DND-41 (cell line): ENCODE results near the gene MAPKAPK3.
A peak's percentile ranks its signal among the peaks of the same experiment; 100 is the strongest.

Experiments
- ATAC-seq: fragments of 200-7000 bp; cut with Tn5 transposase; 3 replicates; pipeline ENCODE4 v1.9.1; 2021; ENCODE audit warnings: low read depth; ENCODE audit not compliant: insufficient read depth
- DNase-seq: peaks from one replicate; pipeline ENCODE4 v3.0.0-alpha.2; 2020
- H2AFZ ChIP-seq: 2 replicates; pipeline ENCODE4 v1.6.0; 2012; ENCODE audit warnings: low read depth, low read length
- H3K27ac ChIP-seq: 2 replicates; pipeline ENCODE4 v1.5.1; 2012; ENCODE audit warnings: low read length, inconsistent platforms
- H3K27me3 ChIP-seq: fragments of 200-600 bp; sonication (generic); 2 replicates; pipeline ENCODE4 v1.6.0; 2012; ENCODE audit warnings: low read length, mild to moderate bottlenecking, inconsistent platforms; ENCODE audit not compliant: insufficient read depth, poor library complexity
- H3K36me3 ChIP-seq: 2 replicates; pipeline ENCODE4 v1.5.1; 2012; ENCODE audit warnings: low read length, inconsistent platforms; ENCODE audit not compliant: insufficient read depth
- H3K4me1 ChIP-seq: 2 replicates; pipeline ENCODE4 v1.5.1; 2012; ENCODE audit warnings: mild to moderate bottlenecking, low read length; ENCODE audit not compliant: insufficient read depth
- H3K4me2 ChIP-seq: 2 replicates; pipeline ENCODE4 v1.6.0; 2012; ENCODE audit warnings: mild to moderate bottlenecking, moderate library complexity, low read length, inconsistent platforms; ENCODE audit not compliant: insufficient read depth
- H3K4me3 ChIP-seq, 2 experiments: fragments of 200-600 bp in 1 of 2; shearing (Covaris generic) in 1 of 2; 2 replicates each; pipeline ENCODE4 v1.5.1; 2012 to 2016; ENCODE audit warnings: inconsistent platforms in 2 of 2, low read length in 2 of 2, mild to moderate bottlenecking in 2 of 2, low read depth in 1 of 2, moderate library complexity in 1 of 2
- H3K79me2 ChIP-seq: 2 replicates; pipeline ENCODE4 v1.6.0; 2012; ENCODE audit warnings: low read length, inconsistent platforms; ENCODE audit not compliant: insufficient read depth
- H3K9ac ChIP-seq: 2 replicates; pipeline ENCODE4 v1.6.0; 2012; ENCODE audit warnings: low read depth, mild to moderate bottlenecking, inconsistent platforms, low read length, moderate library complexity
- H3K9me3 ChIP-seq: 2 replicates; pipeline ENCODE4 v1.5.1; 2012; ENCODE audit warnings: low read length, moderate library complexity, mild to moderate bottlenecking, inconsistent platforms; ENCODE audit not compliant: insufficient read depth, severe bottlenecking
- H4K20me1 ChIP-seq: 2 replicates; pipeline ENCODE4 v1.6.0; 2012; ENCODE audit warnings: low read length; ENCODE audit not compliant: insufficient read depth
- EZH2 ChIP-seq: IDR thresholded peaks from 3 replicates; pipeline ENCODE4 v1.6.1; 2012; ENCODE audit warnings: borderline replicate concordance, low read depth, mild to moderate bottlenecking, moderate library complexity, low read length, inconsistent platforms; ENCODE audit not compliant: severe bottlenecking
- TF ChIP-seq, protein P1 (sequence below): IDR thresholded peaks from 2 replicates; pipeline ENCODE4 v1.5.1; 2012; ENCODE audit warnings: borderline replicate concordance, low read length, moderate library complexity, mild to moderate bottlenecking; ENCODE audit not compliant: poor library complexity, severe bottlenecking; ENCODE audit errors: extremely low read depth

MAPKAPK3 gene

DNA sequence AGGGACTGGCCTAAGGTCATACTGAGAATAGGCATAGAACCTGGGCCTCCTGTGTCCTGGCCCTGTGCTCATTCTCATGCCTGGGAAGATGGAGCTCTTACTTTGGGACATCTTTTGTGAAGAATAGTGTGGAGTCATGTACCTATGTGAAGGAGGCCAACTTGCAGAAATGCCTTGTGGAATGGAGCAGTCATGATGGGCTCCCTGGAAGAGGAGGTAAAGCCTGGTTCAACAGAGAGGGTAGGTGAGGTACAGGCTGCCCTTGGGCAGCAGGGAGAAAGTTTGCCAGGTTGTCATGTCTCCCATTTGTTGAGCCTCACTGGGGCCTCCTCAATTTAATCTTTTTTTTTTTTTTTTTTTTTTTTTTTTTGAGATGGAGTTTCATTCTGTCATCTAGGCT is 18.1 kb downstream of the MAPKAPK3 start:
- DNase-seq = no peak
- peaks cover 85% of the 10 kb centered on the region for H3K36me3 ChIP-seq
- no peaks in the 10 kb centered on the region for H3K9me3 ChIP-seq
- peaks cover 91% of the 10 kb centered on the region for H4K20me1 ChIP-seq
- no peak overlapping the region for H3K4me2 ChIP-seq
- peaks cover 47% of the 10 kb centered on the region for H3K4me1 ChIP-seq
- peaks cover 99% of the 10 kb centered on the region for H3K79me2 ChIP-seq
- H3K27ac ChIP-seq = peak overlapping the region; percentile 56
- TF ChIP-seq, protein P1, sequence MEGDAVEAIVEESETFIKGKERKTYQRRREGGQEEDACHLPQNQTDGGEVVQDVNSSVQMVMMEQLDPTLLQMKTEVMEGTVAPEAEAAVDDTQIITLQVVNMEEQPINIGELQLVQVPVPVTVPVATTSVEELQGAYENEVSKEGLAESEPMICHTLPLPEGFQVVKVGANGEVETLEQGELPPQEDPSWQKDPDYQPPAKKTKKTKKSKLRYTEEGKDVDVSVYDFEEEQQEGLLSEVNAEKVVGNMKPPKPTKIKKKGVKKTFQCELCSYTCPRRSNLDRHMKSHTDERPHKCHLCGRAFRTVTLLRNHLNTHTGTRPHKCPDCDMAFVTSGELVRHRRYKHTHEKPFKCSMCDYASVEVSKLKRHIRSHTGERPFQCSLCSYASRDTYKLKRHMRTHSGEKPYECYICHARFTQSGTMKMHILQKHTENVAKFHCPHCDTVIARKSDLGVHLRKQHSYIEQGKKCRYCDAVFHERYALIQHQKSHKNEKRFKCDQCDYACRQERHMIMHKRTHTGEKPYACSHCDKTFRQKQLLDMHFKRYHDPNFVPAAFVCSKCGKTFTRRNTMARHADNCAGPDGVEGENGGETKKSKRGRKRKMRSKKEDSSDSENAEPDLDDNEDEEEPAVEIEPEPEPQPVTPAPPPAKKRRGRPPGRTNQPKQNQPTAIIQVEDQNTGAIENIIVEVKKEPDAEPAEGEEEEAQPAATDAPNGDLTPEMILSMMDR = no peak
- no peak for TF ChIP-seq EZH2
- H3K27me3 ChIP-seq = no peaks in the 10 kb centered on the region
- H3K4me3 ChIP-seq = no peak overlapping the region
- ATAC-seq = no peak
- H3K9ac ChIP-seq = no peak overlapping the region
- H2AFZ ChIP-seq = no peak overlapping the region

DNA sequence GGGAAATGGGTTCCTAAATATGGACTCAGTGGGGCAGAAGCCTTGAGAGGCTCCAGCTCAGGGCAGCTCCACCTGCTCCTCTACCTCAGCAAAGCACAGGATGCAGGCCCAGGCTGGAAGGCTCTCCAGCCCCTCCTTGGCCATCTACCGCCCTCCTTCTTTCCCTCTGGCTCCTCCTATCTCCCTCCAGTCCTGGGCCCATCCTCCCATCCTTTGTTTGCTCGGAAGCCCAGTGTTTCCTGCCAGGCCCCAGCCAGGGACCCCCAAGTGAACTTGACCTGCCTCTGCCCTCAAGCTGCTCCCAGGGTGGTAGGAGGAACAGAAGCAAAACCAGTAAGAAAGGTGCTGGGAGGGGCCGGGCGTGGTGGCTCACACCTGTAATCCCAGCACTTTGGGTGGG is 20.1 kb downstream of the MAPKAPK3 start:
- Histone ChIP-seq H3K79me2 (peaks cover 99% of the 10 kb centered on the region), H3K4me2 (no peak overlapping the region)
- ATAC-seq = no peak

GRCh38 chr3:50637945-50638344 is 21.0 kb downstream of the MAPKAPK3 start:
- peaks cover 88% of the 10 kb centered on the region for H4K20me1 ChIP-seq
- H3K9ac ChIP-seq = no peak overlapping the region
- peak; percentile 24; the same call in 1 of the 3 replicates for ATAC-seq
- TF ChIP-seq, protein P1 = no peak
- no peak for TF ChIP-seq EZH2
- H2AFZ ChIP-seq = no peak overlapping the region
- no peak for DNase-seq
- H3K36me3 ChIP-seq = peaks cover 85% of the 10 kb centered on the region
- H3K27me3 ChIP-seq = no peaks in the 10 kb centered on the region
- H3K4me3 ChIP-seq = no peak overlapping the region
- H3K4me2 ChIP-seq = no peak overlapping the region
- peak overlapping the region; percentile 49 for H3K27ac ChIP-seq
- H3K4me1 ChIP-seq = peaks cover 25% of the 10 kb centered on the region; the same call in 1 of the 2 replicates
- peaks cover 96% of the 10 kb centered on the region for H3K79me2 ChIP-seq
- no peaks in the 10 kb centered on the region for H3K9me3 ChIP-seq

More for the DNA sequence above, 20.1 kb downstream of the MAPKAPK3 start:
- Histone ChIP-seq H3K4me3 (no peak overlapping the region), H3K4me1 (peaks cover 29% of the 10 kb centered on the region), H3K9ac (no peak overlapping the region), H4K20me1 (peaks cover 91% of the 10 kb centered on the region), H3K27me3 (no peaks in the 10 kb centered on the region), H3K27ac (peak overlapping the region; percentile 27; the same call in 1 of the 2 replicates), H3K9me3 (no peaks in the 10 kb centered on the region), H3K36me3 (peaks cover 85% of the 10 kb centered on the region), H2AFZ (no peak overlapping the region)
- no peak for DNase-seq
- no peak for TF ChIP-seq EZH2
- TF ChIP-seq, protein P1 = no peak
